Measurements from ENCODE around the gene CLEC2L. TPM values are rescaled to one million over a fixed set of nuclear protein-coding genes. Genes with fewer than 3 reads are reported as not detected.

CLEC2L gene
- total and polyA plus RNA-seq, 2 of the 4 experiments (the other 2 are of a cell fraction), result not detected

DNA sequence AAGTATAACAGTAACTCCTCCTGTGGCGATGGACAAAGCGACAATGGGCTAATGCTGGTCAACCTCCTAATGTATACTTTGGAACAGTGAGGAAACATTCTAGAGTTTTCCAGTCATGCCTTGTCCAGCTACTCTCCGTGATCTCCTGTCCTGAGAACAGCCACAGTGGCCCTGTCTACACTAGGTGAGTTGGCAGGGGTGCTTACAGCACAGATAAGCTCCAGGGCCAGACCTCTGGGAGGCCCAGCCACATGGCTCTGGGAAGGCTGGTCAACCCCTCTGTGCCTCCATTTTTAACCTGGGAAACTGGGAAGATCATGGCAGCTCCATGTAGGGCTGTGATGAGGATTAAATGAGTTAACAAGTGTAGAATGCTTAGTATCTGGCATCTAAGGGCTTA, 57.0 kb downstream of the CLEC2L start:
- no peak overlapping the region for H2BK15ac ChIP-seq (ENCODE audit: low read depth, low read length)
- H2BK5ac ChIP-seq (ENCODE audit: low read depth, low read length, poor library complexity, severe bottlenecking), result no peak overlapping the region
- H3K18ac ChIP-seq (ENCODE audit: low read depth, low read length), result no peak overlapping the region
- no peak overlapping the region for H3K23ac ChIP-seq (ENCODE audit: low read depth, low read length)
- no peak overlapping the region for H4K5ac ChIP-seq (ENCODE audit: low read depth, low read length)
- ChIA-PET CTCF (no interaction called here), POLR2A (ENCODE audit: unreplicated experiment) (no interaction called here)
- in situ Hi-C loops (cut with MboI; ENCODE audit: low sequenced_read_pairs) (no loop called here), intact Hi-C loops (cut with micrococcal nuclease) (no loop called here), dilution Hi-C loops (cut with HindIII; ENCODE audit: low sequenced_read_pairs, unreplicated experiment) (no loop called here)
- no peak overlapping the region for H3K4me2 ChIP-seq (ENCODE audit: low read depth, low read length)
- H3K27ac ChIP-seq (ENCODE audit: insufficient read depth, low read length), result no peak overlapping the region
- H3K14ac ChIP-seq (replicated peaks; ENCODE audit: low read depth, low read length), result no peak overlapping the region
- no peak overlapping the region for H2BK120ac ChIP-seq (ENCODE audit: low read depth, low read length)
- DNase-seq, result no peak
- no peak overlapping the region for H3K4me3 ChIP-seq (ENCODE audit: insufficient read depth, low read depth, low read length)
- no peak overlapping the region for H3K9ac ChIP-seq (ENCODE audit: low read depth, low read length)
- 83% methylated on average over 2 of the region's 3 CpGs; no CpG with 5 or more reads in 1 of the 2 experiments for WGBS, 2 experiments (ENCODE audit: extremely low coverage in 2 of 2, insufficient read length in 1 of 2)
- no peak overlapping the region for H2AK9ac ChIP-seq (replicated peaks; ENCODE audit: low read depth, low read length, poor library complexity)
- H4K91ac ChIP-seq (ENCODE audit: insufficient read depth, low read depth, low read length), result no peak overlapping the region
- no peak overlapping the region for H4K8ac ChIP-seq (ENCODE audit: low read depth in 2 of 2, low read length in 2 of 2)
- H3K56ac ChIP-seq (ENCODE audit: extremely low read depth, insufficient read depth, low read length), result no peak overlapping the region
- H3K27me3 ChIP-seq (ENCODE audit: control insufficient read depth, insufficient read depth, low read length), result no peaks in the 10 kb centered on the region
- H2BK20ac ChIP-seq (ENCODE audit: low read depth, low read length), result no peak overlapping the region
- H3K9me3 ChIP-seq (ENCODE audit: control insufficient read depth, insufficient read depth, low read length), result no peaks in the 10 kb centered on the region
- no peak for ATAC-seq (ENCODE audit: low read depth)
- peaks cover 85% of the 10 kb centered on the region for H3K36me3 ChIP-seq (ENCODE audit: control insufficient read depth, insufficient read depth, low read length)
- H2AK5ac ChIP-seq (ENCODE audit: low read depth, low read length), result no peak overlapping the region
- peaks cover 12% of the 10 kb centered on the region; the same call in 1 of the 2 replicates for H4K20me1 ChIP-seq (ENCODE audit: insufficient read depth, low read length)
- 0 out of 2 replicates have a peak, but pooled peaks cover 4% of the 10 kb centered on the region for H3K9me1 ChIP-seq (ENCODE audit: insufficient read depth, low read length)
- no peaks in the 10 kb centered on the region for H3K4me1 ChIP-seq (ENCODE audit: control insufficient read depth, insufficient read depth, low read length)
- BruUV-seq (replicated peaks), result no TSS peak
- H2AFZ ChIP-seq (replicated peaks; ENCODE audit: low read length, poor library complexity), result no peak overlapping the region
- H3K79me1 ChIP-seq (ENCODE audit: low read depth in 1 of 2, low read length in 2 of 2), result peaks cover 8 to 27% of the 10 kb centered on the region in 2 experiments; a peak in 3 of 4 replicates
- no peak overlapping the region for H3K4ac ChIP-seq (ENCODE audit: low read depth, low read length)
- TF ChIP-seq MXI1 (IDR thresholded peaks at IDR 0.05; ENCODE audit: borderline replicate concordance, low read depth, low read length) (no peak), SMC3 (IDR thresholded peaks at IDR 0.05; ENCODE audit: low read depth, low read length) (no peak), CHD1 (IDR thresholded peaks at IDR 0.05; ENCODE audit: low read depth, low read length) (no peak), RFX5 (IDR thresholded peaks at IDR 0.05; ENCODE audit: low read depth, low read length) (no peak), MAFK (IDR thresholded peaks at IDR 0.05; ENCODE audit: low read depth, low read length) (no peak), CEBPB (IDR thresholded peaks at IDR 0.05; ENCODE audit: low read depth, low read length) (no peak), MAZ (IDR thresholded peaks at IDR 0.05; ENCODE audit: borderline replicate concordance, low read depth, low read length) (no peak), RAD21 (IDR thresholded peaks at IDR 0.05; ENCODE audit: low read length) (no peak), RCOR1 (IDR thresholded peaks at IDR 0.05; ENCODE audit: insufficient replicate concordance, low read length) (no peak), NFE2L2 (IDR thresholded peaks at IDR 0.05; ENCODE audit: low read depth, low read length) (no peak), FOS (IDR thresholded peaks at IDR 0.05; ENCODE audit: low read depth, low read length) (no peak), POLR2A (IDR thresholded peaks at IDR 0.05; ENCODE audit: low read depth, low read length) (no peak), BHLHE40 (IDR thresholded peaks at IDR 0.05; ENCODE audit: low read depth, low read length) (no peak)
- TF ChIP-seq, protein P1, sequence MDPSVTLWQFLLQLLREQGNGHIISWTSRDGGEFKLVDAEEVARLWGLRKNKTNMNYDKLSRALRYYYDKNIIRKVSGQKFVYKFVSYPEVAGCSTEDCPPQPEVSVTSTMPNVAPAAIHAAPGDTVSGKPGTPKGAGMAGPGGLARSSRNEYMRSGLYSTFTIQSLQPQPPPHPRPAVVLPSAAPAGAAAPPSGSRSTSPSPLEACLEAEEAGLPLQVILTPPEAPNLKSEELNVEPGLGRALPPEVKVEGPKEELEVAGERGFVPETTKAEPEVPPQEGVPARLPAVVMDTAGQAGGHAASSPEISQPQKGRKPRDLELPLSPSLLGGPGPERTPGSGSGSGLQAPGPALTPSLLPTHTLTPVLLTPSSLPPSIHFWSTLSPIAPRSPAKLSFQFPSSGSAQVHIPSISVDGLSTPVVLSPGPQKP (IDR thresholded peaks at IDR 0.05; ENCODE audit: borderline replicate concordance, low read depth, low read length), result no peak
- TF ChIP-seq, protein P2, sequence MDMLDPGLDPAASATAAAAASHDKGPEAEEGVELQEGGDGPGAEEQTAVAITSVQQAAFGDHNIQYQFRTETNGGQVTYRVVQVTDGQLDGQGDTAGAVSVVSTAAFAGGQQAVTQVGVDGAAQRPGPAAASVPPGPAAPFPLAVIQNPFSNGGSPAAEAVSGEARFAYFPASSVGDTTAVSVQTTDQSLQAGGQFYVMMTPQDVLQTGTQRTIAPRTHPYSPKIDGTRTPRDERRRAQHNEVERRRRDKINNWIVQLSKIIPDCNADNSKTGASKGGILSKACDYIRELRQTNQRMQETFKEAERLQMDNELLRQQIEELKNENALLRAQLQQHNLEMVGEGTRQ (IDR thresholded peaks at IDR 0.05; ENCODE audit: low read depth, low read length), result no peak
- TF ChIP-seq, protein P3, sequence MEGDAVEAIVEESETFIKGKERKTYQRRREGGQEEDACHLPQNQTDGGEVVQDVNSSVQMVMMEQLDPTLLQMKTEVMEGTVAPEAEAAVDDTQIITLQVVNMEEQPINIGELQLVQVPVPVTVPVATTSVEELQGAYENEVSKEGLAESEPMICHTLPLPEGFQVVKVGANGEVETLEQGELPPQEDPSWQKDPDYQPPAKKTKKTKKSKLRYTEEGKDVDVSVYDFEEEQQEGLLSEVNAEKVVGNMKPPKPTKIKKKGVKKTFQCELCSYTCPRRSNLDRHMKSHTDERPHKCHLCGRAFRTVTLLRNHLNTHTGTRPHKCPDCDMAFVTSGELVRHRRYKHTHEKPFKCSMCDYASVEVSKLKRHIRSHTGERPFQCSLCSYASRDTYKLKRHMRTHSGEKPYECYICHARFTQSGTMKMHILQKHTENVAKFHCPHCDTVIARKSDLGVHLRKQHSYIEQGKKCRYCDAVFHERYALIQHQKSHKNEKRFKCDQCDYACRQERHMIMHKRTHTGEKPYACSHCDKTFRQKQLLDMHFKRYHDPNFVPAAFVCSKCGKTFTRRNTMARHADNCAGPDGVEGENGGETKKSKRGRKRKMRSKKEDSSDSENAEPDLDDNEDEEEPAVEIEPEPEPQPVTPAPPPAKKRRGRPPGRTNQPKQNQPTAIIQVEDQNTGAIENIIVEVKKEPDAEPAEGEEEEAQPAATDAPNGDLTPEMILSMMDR (conservative IDR thresholded peaks at IDR 0.05; ENCODE audit: low read depth, low read length), result no peak

All from IMR-90 (cell line).